HEK293 (cell line): ENCODE data around the gene SH2B3.

Experiments
- CTCF ChIA-PET: fragments of 350-600 bp; formaldehyde crosslinking; extraction: SDS; loops from one replicate; lab custom pipeline; 2021; ENCODE audit warnings: antibody characterized with exemption; lab: Yijun Ruan, JAX
- POLR2A ChIA-PET: fragments of 300-600 bp; formaldehyde crosslinking; extraction: SDS; loops from one replicate; lab custom pipeline; 2020; ENCODE audit warnings: antibody characterized with exemption, inconsistent platforms; lab: Yijun Ruan, JAX
- H3K27ac ChIP-seq: fragments of 200-500 bp; sonication (Bioruptor generic); 2 replicates; pipeline ENCODE4 v1.5.1; 2014; ENCODE audit warnings: low read depth, low read length, control low read depth, inconsistent platforms; ENCODE audit errors: extremely low read depth
- H3K36me3 ChIP-seq, 2 experiments: fragments of 200-500 bp in 1 of 2; sonication (Bioruptor generic) in 1 of 2; 1 replicate in 1 of 2; 2 replicates in 1 of 2; pipeline ENCODE4 v1.5.1; 2014 to 2017; ENCODE audit warnings: inconsistent platforms in 2 of 2, low read length in 2 of 2; ENCODE audit not compliant: control insufficient read depth in 2 of 2, insufficient read depth in 1 of 2
- H3K4me1 ChIP-seq: fragments of 200-500 bp; sonication (Bioruptor generic); 2 replicates; pipeline ENCODE4 v1.5.1; 2014; ENCODE audit warnings: mild to moderate bottlenecking, low read length, inconsistent platforms; ENCODE audit not compliant: control insufficient read depth, insufficient read depth
- H3K4me3 ChIP-seq: 2 replicates; pipeline ENCODE4 v1.5.1; 2011; ENCODE audit warnings: low read depth, mild to moderate bottlenecking, control low read depth, low read length, moderate library complexity
- H3K9me3 ChIP-seq: fragments of 200-500 bp; sonication (Bioruptor generic); 2 replicates; pipeline ENCODE4 v1.5.1; 2014; ENCODE audit warnings: low read depth, low read length, inconsistent platforms; ENCODE audit not compliant: control insufficient read depth, insufficient read depth
- HOXA7 ChIP-seq: sonication (generic); formaldehyde crosslinking; IDR thresholded peaks from 2 replicates; pipeline ENCODE4 v1.8.1; 2022; ENCODE audit warnings: missing genetic modification reagents, borderline replicate concordance
- HOXD13 ChIP-seq: sonication (generic); formaldehyde crosslinking; IDR thresholded peaks from 2 replicates; pipeline ENCODE4 v1.8.0; 2022; ENCODE audit warnings: missing genetic modification reagents, borderline replicate concordance
- KLF1 ChIP-seq: fragments of 450-650 bp; formaldehyde crosslinking; IDR thresholded peaks from 2 replicates; pipeline ENCODE4 v1.5.1; 2016; ENCODE audit warnings: missing biosample characterization, missing genetic modification characterization
- MZF1 ChIP-seq: fragments of 450-650 bp; formaldehyde crosslinking; IDR thresholded peaks from 2 replicates; pipeline ENCODE4 v1.5.1; 2017; ENCODE audit warnings: missing biosample characterization, missing genetic modification characterization, borderline replicate concordance
- SCRT2 ChIP-seq: fragments of 450-650 bp; formaldehyde crosslinking; IDR thresholded peaks from 2 replicates; pipeline ENCODE4 v1.5.1; 2016; ENCODE audit warnings: missing biosample characterization, missing genetic modification characterization
- ZBTB1 ChIP-seq: fragments of 450-650 bp; formaldehyde crosslinking; IDR thresholded peaks from 2 replicates; pipeline ENCODE4 v1.5.1; 2016; ENCODE audit warnings: missing biosample characterization, missing genetic modification characterization
- ZNF366 ChIP-seq: fragments of 450-650 bp; formaldehyde crosslinking; conservative IDR thresholded peaks from 2 replicates; pipeline ENCODE4 v1.5.1; 2016; ENCODE audit warnings: missing biosample characterization, missing genetic modification characterization
- ZNF768 ChIP-seq: fragments of 450-650 bp; formaldehyde crosslinking; IDR thresholded peaks from 2 replicates; pipeline ENCODE4 v1.5.1; 2018; ENCODE audit warnings: missing biosample characterization, mild to moderate bottlenecking, missing genetic modification characterization
- TF ChIP-seq, protein P1 (sequence below): fragments of 450-650 bp; formaldehyde crosslinking; conservative IDR thresholded peaks from 2 replicates; pipeline ENCODE4 v1.5.1; 2016; ENCODE audit warnings: low read depth, missing biosample characterization, missing genetic modification characterization
- TF ChIP-seq, protein P2 (sequence below): fragments of 450-650 bp; IDR thresholded peaks from 2 replicates; pipeline ENCODE4 v1.5.1; 2018; ENCODE audit warnings: missing biosample characterization, missing genetic modification characterization
- TF ChIP-seq, protein P3 (sequence below): fragments of 450-650 bp; formaldehyde crosslinking; IDR thresholded peaks from 2 replicates; pipeline ENCODE4 v1.5.1; 2016; ENCODE audit warnings: missing biosample characterization, missing genetic modification characterization, borderline replicate concordance

The SH2B3 gene

DNA sequence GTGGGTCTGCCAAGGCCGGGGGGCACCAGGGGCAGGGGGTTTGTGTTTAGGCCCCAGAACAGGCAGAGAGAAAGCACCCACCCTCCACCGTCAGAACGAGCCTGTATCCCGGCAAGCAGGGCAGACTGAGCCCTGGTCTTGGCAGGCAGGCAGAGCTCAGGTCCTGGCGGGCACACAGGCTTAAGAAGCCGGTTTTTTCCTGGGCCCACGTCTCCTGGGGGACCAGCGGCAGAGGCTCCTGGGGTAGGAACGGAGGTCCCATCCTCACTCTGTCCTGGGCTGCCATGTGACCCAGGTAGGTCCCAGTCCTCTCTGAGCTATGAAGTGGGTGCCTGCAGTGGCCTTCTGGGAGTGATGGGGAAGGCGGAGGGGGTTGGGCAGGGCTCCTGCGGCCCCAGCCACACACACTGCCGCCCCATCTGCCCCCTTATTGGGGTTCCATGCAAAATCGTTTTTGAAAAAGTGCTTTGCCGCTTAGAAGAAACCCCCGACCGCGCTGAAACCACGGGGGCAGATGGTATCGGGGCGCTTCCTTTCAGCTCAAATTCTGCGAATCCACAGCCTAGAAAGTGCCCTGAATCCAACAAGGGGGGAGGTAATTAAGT, 24.2 kb downstream of the SH2B3 start:
- no peaks in the 10 kb centered on the region for H3K36me3 ChIP-seq
- ChIA-PET POLR2A (no interaction called here), CTCF (interaction anchor here (1.0 kb wide), 1 partner anchor 25 kb away, joined by 3 read pairs; no protein-coding TSS in a partner anchor)
- TF ChIP-seq, protein P1, sequence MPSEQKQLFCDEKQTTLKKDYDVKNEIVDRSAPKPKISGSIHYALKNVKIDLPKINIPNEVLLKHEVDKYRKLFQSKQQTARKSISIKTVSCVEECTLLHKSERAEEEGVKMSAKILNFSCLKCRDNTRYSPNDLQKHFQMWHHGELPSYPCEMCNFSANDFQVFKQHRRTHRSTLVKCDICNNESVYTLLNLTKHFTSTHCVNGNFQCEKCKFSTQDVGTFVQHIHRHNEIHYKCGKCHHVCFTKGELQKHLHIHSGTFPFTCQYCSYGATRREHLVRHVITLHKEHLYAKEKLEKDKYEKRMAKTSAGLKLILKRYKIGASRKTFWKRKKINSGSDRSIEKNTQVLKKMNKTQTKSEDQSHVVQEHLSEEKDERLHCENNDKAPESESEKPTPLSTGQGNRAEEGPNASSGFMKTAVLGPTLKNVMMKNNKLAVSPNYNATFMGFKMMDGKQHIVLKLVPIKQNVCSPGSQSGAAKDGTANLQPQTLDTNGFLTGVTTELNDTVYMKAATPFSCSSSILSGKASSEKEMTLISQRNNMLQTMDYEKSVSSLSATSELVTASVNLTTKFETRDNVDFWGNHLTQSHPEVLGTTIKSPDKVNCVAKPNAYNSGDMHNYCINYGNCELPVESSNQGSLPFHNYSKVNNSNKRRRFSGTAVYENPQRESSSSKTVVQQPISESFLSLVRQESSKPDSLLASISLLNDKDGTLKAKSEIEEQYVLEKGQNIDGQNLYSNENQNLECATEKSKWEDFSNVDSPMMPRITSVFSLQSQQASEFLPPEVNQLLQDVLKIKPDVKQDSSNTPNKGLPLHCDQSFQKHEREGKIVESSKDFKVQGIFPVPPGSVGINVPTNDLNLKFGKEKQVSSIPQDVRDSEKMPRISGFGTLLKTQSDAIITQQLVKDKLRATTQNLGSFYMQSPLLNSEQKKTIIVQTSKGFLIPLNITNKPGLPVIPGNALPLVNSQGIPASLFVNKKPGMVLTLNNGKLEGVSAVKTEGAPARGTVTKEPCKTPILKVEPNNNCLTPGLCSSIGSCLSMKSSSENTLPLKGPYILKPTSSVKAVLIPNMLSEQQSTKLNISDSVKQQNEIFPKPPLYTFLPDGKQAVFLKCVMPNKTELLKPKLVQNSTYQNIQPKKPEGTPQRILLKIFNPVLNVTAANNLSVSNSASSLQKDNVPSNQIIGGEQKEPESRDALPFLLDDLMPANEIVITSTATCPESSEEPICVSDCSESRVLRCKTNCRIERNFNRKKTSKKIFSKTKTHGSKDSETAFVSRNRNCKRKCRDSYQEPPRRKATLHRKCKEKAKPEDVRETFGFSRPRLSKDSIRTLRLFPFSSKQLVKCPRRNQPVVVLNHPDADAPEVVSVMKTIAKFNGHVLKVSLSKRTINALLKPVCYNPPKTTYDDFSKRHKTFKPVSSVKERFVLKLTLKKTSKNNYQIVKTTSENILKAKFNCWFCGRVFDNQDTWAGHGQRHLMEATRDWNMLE (tag by site-specific recombination), result no peak
- TF ChIP-seq HOXA7 (CRISPR knock-in tag) (no peak), HOXD13 (no peak)
- TF ChIP-seq, protein P2, sequence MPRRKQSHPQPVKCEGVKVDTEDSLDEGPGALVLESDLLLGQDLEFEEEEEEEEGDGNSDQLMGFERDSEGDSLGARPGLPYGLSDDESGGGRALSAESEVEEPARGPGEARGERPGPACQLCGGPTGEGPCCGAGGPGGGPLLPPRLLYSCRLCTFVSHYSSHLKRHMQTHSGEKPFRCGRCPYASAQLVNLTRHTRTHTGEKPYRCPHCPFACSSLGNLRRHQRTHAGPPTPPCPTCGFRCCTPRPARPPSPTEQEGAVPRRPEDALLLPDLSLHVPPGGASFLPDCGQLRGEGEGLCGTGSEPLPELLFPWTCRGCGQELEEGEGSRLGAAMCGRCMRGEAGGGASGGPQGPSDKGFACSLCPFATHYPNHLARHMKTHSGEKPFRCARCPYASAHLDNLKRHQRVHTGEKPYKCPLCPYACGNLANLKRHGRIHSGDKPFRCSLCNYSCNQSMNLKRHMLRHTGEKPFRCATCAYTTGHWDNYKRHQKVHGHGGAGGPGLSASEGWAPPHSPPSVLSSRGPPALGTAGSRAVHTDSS (tag by site-specific recombination), result no peak
- no peaks in the 10 kb centered on the region for H3K4me1 ChIP-seq
- no peaks in the 10 kb centered on the region for H3K9me3 ChIP-seq
- H3K4me3 ChIP-seq, result no peak overlapping the region
- no peak overlapping the region for H3K27ac ChIP-seq

DNA sequence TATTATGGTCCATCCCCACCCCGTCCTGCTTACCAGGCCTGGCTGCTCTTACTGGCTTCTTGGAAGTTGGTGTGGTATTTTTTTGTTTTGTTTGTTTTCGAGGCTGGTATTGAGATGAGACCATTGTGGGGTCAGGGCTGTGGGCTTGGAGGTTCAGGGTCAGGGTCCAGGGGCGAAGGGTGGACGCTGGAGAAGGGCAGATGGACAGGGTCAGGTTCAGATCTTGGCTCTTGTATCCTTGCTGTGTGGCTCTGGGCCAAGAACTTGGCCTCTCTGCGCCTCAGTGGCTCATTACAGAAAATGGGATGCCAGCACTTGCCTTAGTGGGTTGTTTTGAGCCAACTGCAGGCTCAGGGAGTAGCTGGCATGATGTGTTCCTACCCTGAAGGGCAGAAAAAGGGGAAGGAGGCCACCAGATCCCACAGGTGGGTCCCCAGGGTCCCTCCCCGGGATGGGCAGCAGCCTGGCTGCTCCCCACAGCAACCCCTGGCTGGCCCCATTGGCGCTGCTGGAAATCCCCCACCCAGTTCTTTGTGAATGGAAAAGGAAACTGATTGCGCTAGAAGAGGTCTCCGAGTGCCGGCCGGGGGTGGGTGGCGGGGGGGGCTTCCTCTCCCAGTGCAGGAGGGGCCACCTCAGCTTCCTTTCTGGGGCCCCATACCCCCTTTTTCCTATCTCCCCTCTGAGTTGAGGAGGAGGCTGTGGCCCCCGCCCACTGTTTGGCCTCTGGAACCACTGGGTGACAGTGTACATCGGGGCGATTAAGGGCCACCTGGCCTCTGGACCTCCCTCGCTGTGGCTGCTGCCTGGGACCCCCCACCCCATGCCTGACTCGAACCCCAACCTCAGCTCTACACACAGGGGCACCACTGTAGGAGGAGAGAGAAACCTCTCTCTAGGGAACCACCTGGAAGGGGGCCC, 25.0 kb downstream of the SH2B3 start:
- TF ChIP-seq ZNF768 (tag by site-specific recombination) (peak; percentile 67; the same call in 1 of the 2 replicates), MZF1 (tag by site-specific recombination) (peak; percentile 40; the same call in 1 of the 2 replicates), ZNF366 (no peak), SCRT2 (tag by site-specific recombination) (peak; percentile 27; the same call in 1 of the 2 replicates)
- TF ChIP-seq, protein P3, sequence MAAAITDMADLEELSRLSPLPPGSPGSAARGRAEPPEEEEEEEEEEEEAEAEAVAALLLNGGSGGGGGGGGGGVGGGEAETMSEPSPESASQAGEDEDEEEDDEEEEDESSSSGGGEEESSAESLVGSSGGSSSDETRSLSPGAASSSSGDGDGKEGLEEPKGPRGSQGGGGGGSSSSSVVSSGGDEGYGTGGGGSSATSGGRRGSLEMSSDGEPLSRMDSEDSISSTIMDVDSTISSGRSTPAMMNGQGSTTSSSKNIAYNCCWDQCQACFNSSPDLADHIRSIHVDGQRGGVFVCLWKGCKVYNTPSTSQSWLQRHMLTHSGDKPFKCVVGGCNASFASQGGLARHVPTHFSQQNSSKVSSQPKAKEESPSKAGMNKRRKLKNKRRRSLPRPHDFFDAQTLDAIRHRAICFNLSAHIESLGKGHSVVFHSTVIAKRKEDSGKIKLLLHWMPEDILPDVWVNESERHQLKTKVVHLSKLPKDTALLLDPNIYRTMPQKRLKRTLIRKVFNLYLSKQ (tag by site-specific recombination), result no peak
- ChIA-PET CTCF (interaction anchor here (0.6 to 1.3 kb wide), 3 partner anchors 21 to 124 kb away, joined by 3 to 10 read pairs (median 3); no protein-coding TSS in a partner anchor), POLR2A (no interaction called here)
- Histone ChIP-seq H3K9me3 (no peaks in the 10 kb centered on the region), H3K27ac (no peak overlapping the region), H3K4me1 (no peaks in the 10 kb centered on the region), H3K36me3 (no peaks in the 10 kb centered on the region), H3K4me3 (no peak overlapping the region)

DNA sequence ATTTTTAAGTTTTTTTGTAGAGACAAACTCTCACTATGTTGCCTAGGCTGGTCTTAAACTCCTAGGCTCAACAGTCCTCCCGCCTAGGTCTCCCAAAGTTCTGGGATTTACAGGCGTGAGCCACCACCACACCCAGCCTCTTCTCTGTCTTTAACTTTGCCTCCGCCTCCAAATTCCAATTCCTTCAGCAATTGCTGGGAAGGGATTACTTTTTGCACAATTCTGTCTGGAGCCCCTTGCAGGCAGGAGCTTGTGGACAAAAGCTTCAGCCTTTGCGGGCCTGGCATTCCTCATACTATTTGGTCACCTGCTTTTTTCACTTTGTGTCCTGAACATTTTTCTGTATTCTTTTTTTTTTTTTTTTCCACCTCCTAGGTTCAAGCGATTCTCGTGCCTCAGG, 26.0 kb downstream of the SH2B3 start:
- CTCF ChIA-PET, result interaction anchor here (0.6 to 1.3 kb wide), 2 partner anchors 20 to 125 kb away, joined by 3 to 10 read pairs; no protein-coding TSS in a partner anchor
- POLR2A ChIA-PET, result no interaction called here
- H3K4me1 ChIP-seq, result no peaks in the 10 kb centered on the region
- TF ChIP-seq ZBTB1 (tag by site-specific recombination) (no peak), KLF1 (0 out of 2 replicates have a peak, but pooled peaks have one; percentile 10)
- TF ChIP-seq, all 188 proteins: peak for 1
- Histone ChIP-seq H3K27ac (no peak overlapping the region), H3K36me3 (no peaks in the 10 kb centered on the region), H3K4me3 (no peak overlapping the region), H3K9me3 (no peaks in the 10 kb centered on the region)
